HEK293T (cell line): Measurements from ENCODE around the gene IGFL3.

Experiments
- FOXM1 ChIP-seq: fragments of 450-650 bp; IDR thresholded peaks from 2 replicates; pipeline ENCODE4 v1.6.1; 2017; ENCODE audit warnings: mild to moderate bottlenecking, borderline replicate concordance
- NFRKB ChIP-seq: fragments of 450-650 bp; IDR thresholded peaks from 2 replicates; pipeline ENCODE4 v1.6.1; 2016; ENCODE audit warnings: mild to moderate bottlenecking, moderate library complexity
- SP1 ChIP-seq: fragments of 450-650 bp; IDR thresholded peaks from 2 replicates; pipeline ENCODE4 v1.6.1; 2017

DNA sequence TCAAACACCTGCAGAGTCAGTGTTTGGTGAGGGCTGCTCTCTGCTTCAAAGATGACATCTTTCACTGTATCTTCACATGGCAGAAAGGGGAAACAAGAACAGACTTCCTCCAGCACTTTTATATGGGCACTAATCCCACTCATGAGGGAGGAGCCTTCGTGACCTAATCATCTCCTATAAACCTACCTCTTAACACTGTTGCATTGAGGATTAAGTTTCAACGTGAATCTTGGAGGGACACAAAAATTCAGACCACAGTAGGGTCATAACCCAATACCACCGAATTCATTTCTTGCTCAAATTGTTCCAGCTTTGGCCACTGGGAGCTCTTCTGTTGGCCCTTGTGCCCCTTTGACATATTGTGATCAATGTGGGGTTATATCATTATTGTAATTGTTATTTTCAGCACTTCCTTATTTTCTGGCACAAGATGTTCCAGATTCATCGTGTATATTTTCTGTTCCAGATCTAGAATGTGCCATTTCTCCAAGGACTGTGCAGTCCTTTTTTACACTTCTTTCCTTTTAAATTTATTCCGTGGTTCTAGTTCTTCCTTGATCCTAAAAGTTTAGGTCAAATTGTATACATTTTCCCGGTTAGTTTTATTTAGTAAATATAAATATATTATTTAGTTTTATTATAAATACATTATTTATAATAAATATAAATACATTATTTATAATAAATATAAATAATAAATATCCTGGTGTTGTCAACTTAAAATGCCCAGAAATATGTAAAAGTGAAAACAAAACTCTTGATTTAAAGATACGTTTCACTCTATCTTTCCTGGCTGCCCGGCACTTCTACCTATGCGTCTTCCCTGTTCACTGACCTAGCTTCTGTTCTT lies 48.2 kb downstream of the IGFL3 start:
- TF ChIP-seq NFRKB: no peak
- no peak for TF ChIP-seq SP1
- no peak for TF ChIP-seq FOXM1
